GM23248 (cell line): ENCODE data around the gene IPO8. TPM values are rescaled to one million over a fixed set of nuclear protein-coding genes. Genes with fewer than 3 reads are reported as not detected.
"Not testable (repeated sequence)": the region's sequence is repeated elsewhere in the genome, so short reads cannot be mapped to it uniquely, and the experiment has no call there.

Experiments
- DNase-seq: peaks from one replicate; pipeline ENCODE4 v3.0.0-alpha.2; 2015
- H2AFZ ChIP-seq: fragments of 200-600 bp; sonication (generic); 2 replicates; pipeline ENCODE4 v1.6.1; 2016; ENCODE audit warnings: antibody characterized with exemption
- H3F3A ChIP-seq: fragments of 200-600 bp; sonication (generic); 2 replicates; pipeline ENCODE4 v1.6.1; 2016; ENCODE audit warnings: mild to moderate bottlenecking, antibody characterized with exemption, mixed run types; ENCODE audit not compliant: insufficient read depth
- H3K27ac ChIP-seq: fragments of 200-600 bp; sonication (generic); 2 replicates; pipeline ENCODE4 v1.5.1; 2016; ENCODE audit warnings: mild to moderate bottlenecking
- H3K27me3 ChIP-seq: fragments of 200-600 bp; sonication (generic); replicated peaks from 2 replicates; pipeline ENCODE4 v1.6.1; 2016; ENCODE audit warnings: mild to moderate bottlenecking; ENCODE audit not compliant: insufficient read depth
- H3K36me3 ChIP-seq: fragments of 200-600 bp; sonication (generic); 2 replicates; pipeline ENCODE4 v1.6.1; 2016; ENCODE audit warnings: low read depth, mild to moderate bottlenecking
- H3K4me1 ChIP-seq: fragments of 200-600 bp; sonication (generic); 2 replicates; pipeline ENCODE4 v1.6.1; 2016; ENCODE audit warnings: mild to moderate bottlenecking; ENCODE audit not compliant: insufficient read depth
- H3K4me2 ChIP-seq: fragments of 200-600 bp; sonication (generic); one replicate; pipeline ENCODE4 v1.6.1; 2016; ENCODE audit warnings: mild to moderate bottlenecking; ENCODE audit not compliant: unreplicated experiment
- H3K4me3 ChIP-seq: fragments of 200-600 bp; sonication (generic); 2 replicates; pipeline ENCODE4 v1.5.1; 2016; ENCODE audit warnings: mild to moderate bottlenecking
- H3K79me2 ChIP-seq: fragments of 200-600 bp; sonication (generic); 2 replicates; pipeline ENCODE4 v1.6.1; 2016; ENCODE audit warnings: mild to moderate bottlenecking; ENCODE audit not compliant: insufficient read depth
- H3K9ac ChIP-seq: fragments of 200-600 bp; sonication (generic); 2 replicates; pipeline ENCODE4 v1.6.1; 2016; ENCODE audit warnings: mild to moderate bottlenecking
- H3K9me2 ChIP-seq: fragments of 200-600 bp; sonication (generic); 2 replicates; pipeline ENCODE4 v1.6.1; 2016; ENCODE audit warnings: mixed run types, mild to moderate bottlenecking, moderate library complexity; ENCODE audit not compliant: insufficient read depth
- H3K9me3 ChIP-seq: fragments of 200-600 bp; sonication (generic); one replicate; pipeline ENCODE4 v1.6.1; 2017; ENCODE audit warnings: low read depth
- H4K20me1 ChIP-seq: fragments of 200-600 bp; sonication (generic); 2 replicates; pipeline ENCODE4 v1.6.0; 2016; ENCODE audit not compliant: insufficient read depth
- EZH2 ChIP-seq: fragments of 200-600 bp; sonication (generic); IDR thresholded peaks from 2 replicates; pipeline ENCODE4 v1.6.1; 2018; ENCODE audit warnings: antibody characterized with exemption, mild to moderate bottlenecking; ENCODE audit not compliant: insufficient read depth, poor library complexity, severe bottlenecking
- EZH2phosphoT487 ChIP-seq: fragments of 200-600 bp; sonication (generic); IDR thresholded peaks from 2 replicates; pipeline ENCODE4 v1.6.1; 2018; ENCODE audit warnings: antibody characterized with exemption, moderate library complexity, mild to moderate bottlenecking, low read depth; ENCODE audit not compliant: insufficient read depth
- WGBS, 2 experiments: methylation state at CpG; one replicate each; pipeline ENCODE4 v1.1.6; 2015 to 2017; ENCODE audit warnings: low lambda C conversion rate in 2 of 2, low coverage in 1 of 2; ENCODE audit errors: missing lambda C conversion rate in 2 of 2; 5-methylcytosine and 5-hydroxymethylcytosine counted together
- in situ Hi-C: fragments of 300-500 bp; cut with MboI; formaldehyde crosslinking; loops from 2 replicates; pipeline ENCODE4 v1.15.0; 2020
- polyA plus RNA-seq: library from polyadenylated mRNA; unstranded; fragments of >200 nt; fragmentation: Nextera tagmentation; extraction: Ambion mirVana; gene quantifications from 2 replicates; pipeline ENCODE4 v1.2.1, GENCODE V29; 2016
- total RNA-seq: library from RNA; depleted of rRNA; stranded (reverse); fragments of >200 nt; shearing (Covaris generic); gene quantifications from 2 replicates; pipeline ENCODE4 v1.2.3, GENCODE V29; 2014

The IPO8 gene
- total and polyA plus RNA-seq, 2 experiments from 2014 or later = 10.9 to 21.4 TPM

DNA sequence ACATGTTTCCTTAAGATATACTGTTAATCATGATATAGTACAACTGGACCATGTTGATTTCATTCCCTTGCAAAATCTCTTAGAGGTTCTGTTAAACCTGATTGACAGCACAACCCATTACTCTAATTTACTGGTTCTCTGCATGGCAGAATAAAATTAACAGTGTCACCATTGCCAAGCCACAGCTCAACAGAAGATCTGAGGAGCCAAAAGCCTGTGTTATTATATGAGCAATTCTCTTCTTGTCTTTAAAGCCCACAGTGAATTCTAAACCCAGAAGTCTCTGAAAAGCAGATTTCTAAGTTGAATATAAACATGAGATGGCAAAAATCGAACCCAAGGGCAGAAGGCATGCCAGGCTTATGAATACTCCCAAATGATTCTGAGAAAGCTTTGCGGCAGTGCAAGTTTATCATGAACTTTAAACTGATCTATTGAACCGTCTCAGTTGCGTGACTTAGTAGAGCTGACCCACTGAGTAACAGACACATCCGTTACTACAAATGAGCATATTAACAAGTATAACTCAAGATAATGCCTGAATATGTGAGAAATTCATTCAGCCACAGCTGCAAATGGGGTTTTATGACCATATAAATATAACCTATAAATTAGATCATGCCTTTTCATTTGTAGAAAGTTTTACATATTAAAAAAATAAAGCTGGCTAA is 78.2 kb downstream of the IPO8 start:
- no peak overlapping the region for H3K4me2 ChIP-seq
- no peaks in the 10 kb centered on the region for H3K9me2 ChIP-seq
- H4K20me1 ChIP-seq = no peaks in the 10 kb centered on the region
- H3K4me1 ChIP-seq = peaks cover 4% of the 10 kb centered on the region; the same call in 1 of the 2 replicates
- no peak overlapping the region for H3K9ac ChIP-seq
- in situ Hi-C loops = no loop called here
- TF ChIP-seq EZH2phosphoT487 (no peak), EZH2 (no peak)
- H3K4me3 ChIP-seq = no peak overlapping the region
- no peaks in the 10 kb centered on the region for H3K79me2 ChIP-seq
- 66 to 70% methylated on average over 5 of the region's 5 CpGs for WGBS, 2 experiments
- no peak for DNase-seq
- H2AFZ ChIP-seq = no peak overlapping the region
- H3K27ac ChIP-seq = no peak overlapping the region
- H3K27me3 ChIP-seq = no peaks in the 10 kb centered on the region
- peaks cover 3% of the 10 kb centered on the region; the same call in 1 of the 2 replicates for H3F3A ChIP-seq
- H3K9me3 ChIP-seq = no peaks in the 10 kb centered on the region
- H3K36me3 ChIP-seq = no peaks in the 10 kb centered on the region

DNA sequence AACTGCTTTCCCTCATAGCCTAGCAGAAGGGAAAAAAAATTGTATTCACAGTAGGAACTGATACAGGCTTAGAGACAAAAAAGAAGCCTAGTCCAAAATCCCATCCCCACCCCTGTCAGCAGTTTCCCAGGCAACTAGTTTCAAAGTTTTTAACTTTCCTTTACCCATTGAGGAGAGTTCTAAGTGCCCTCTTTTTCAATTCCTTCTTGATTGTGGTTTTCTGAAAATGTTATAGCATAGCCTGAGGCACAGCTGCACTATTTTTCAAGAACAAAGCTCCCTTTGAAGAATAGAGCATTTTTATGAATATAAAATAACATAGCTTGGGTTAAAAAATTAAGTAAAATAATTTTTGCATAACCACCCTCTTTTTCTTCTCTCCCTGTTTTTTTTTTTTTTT is 81.6 kb downstream of the IPO8 start:
- Histone ChIP-seq H3K36me3 (no peaks in the 10 kb centered on the region), H3K9me3 (no peaks in the 10 kb centered on the region), H3K9me2 (no peaks in the 10 kb centered on the region), H3K27ac (no peak overlapping the region), H3K4me2 (no peak overlapping the region), H2AFZ (no peak overlapping the region), H3K79me2 (no peaks in the 10 kb centered on the region), H3K9ac (no peak overlapping the region), H3K4me1 (no peaks in the 10 kb centered on the region), H3K27me3 (no peaks in the 10 kb centered on the region), H3K4me3 (no peak overlapping the region), H4K20me1 (no peaks in the 10 kb centered on the region), H3F3A (no peaks in the 10 kb centered on the region)
- in situ Hi-C loops = no loop called here
- no peak for TF ChIP-seq EZH2
- no peak for DNase-seq

DNA sequence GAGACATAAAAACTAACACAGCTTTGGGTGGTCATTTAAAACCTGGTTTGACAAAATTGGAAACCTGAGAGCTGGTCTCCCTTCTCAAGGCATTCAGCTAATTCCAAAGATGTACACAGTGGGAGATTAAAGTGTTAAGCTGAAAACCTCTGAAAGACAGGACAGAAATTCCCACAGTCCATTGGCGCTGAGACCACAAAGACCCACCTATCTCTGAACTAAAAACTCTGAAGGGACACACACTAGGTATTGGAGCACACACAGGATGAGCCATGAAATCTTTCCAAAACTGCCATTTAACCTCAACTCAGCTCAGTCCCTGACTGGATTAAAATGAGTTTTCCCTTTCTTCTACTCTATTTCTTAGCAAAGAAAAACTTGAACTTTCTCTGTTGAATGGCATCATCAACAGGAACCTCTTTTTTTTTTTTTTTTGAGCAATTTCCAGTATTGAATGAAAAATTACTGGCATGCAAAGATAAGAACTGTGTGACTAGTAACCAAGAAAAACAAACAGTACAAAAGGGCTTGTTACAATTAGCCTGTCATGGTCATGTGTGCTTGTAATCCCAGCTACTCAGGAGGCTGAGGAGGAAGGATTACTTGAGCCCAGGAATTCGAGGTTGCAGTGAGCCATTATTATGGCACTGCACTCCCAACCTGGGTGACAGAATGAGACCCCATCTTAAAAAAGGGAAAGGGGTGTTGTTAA is 82.4 kb downstream of the IPO8 start:
- peak; percentile 14 for DNase-seq
- Histone ChIP-seq H3K9me2 (no peaks in the 10 kb centered on the region), H2AFZ (no peak overlapping the region), H3F3A (no peaks in the 10 kb centered on the region), H4K20me1 (no peaks in the 10 kb centered on the region), H3K79me2 (no peaks in the 10 kb centered on the region), H3K4me2 (no peak overlapping the region), H3K9ac (no peak overlapping the region), H3K27ac (no peak overlapping the region), H3K27me3 (no peaks in the 10 kb centered on the region), H3K36me3 (no peaks in the 10 kb centered on the region), H3K4me3 (no peak overlapping the region), H3K4me1 (no peaks in the 10 kb centered on the region), H3K9me3 (no peaks in the 10 kb centered on the region)
- in situ Hi-C loops = no loop called here
- 50% methylated on average over 2 of the region's 2 CpGs for WGBS, 2 experiments
- TF ChIP-seq EZH2phosphoT487 = no peak
- no peak for TF ChIP-seq EZH2

DNA sequence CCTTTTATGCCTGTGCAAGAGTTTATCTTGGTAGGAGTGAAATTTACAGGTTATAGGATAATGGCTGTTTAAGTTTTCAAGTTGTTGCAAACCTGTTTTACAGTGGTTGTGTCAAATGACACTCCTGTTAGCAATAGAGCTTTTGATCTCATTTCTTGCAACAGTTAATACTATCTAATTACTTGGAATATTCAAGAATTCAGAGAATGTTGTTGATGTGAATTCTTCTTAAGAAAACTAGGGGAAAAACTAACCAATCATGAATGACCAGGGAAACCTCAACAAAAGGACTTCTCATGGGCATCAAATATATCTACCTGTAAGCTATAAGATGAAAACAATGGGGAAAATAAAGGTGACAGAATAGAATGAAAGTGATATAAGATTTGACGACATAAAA is 85.0 kb downstream of the IPO8 start:
- H3K27me3 ChIP-seq = no peaks in the 10 kb centered on the region
- no peak overlapping the region for H3K4me3 ChIP-seq
- TF ChIP-seq EZH2 (no peak), EZH2phosphoT487 (no peak)
- 86 to 88% methylated on average over 1 of the region's 1 CpG for WGBS, 2 experiments
- no peak overlapping the region for H3K4me2 ChIP-seq
- no peak overlapping the region for H2AFZ ChIP-seq
- H3F3A ChIP-seq = no peaks in the 10 kb centered on the region
- H3K27ac ChIP-seq = no peak overlapping the region
- H3K79me2 ChIP-seq = no peaks in the 10 kb centered on the region
- H3K9ac ChIP-seq = no peak overlapping the region
- no peaks in the 10 kb centered on the region for H4K20me1 ChIP-seq
- no peaks in the 10 kb centered on the region for H3K9me2 ChIP-seq
- H3K4me1 ChIP-seq = no peaks in the 10 kb centered on the region
- no peaks in the 10 kb centered on the region for H3K36me3 ChIP-seq
- in situ Hi-C loops = no loop called here
- no peak for DNase-seq
- no peaks in the 10 kb centered on the region for H3K9me3 ChIP-seq

DNA sequence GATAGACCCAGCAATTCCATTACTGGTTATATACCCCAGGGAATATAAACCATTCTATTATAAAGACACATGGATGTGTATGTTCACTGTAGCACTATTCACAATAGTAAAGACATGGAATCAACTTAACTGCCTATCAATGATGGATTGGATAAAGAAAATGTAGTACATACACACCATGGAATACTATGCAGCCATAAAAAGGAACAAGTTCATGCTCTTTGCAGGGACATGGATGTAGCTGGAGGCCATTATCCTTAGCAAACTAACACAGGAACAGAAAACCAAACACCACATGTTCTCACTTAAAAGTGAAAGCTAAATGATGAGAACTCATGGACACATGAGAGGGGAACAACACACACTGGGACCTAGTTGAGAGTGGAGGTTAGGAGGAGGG is 85.8 kb downstream of the IPO8 start:
- H2AFZ ChIP-seq, H3K9me3 ChIP-seq, H3F3A ChIP-seq, H3K27ac ChIP-seq, H3K4me3 ChIP-seq, H4K20me1 ChIP-seq, H3K4me1 ChIP-seq, in situ Hi-C loops, H3K79me2 ChIP-seq, H3K9me2 ChIP-seq, H3K27me3 ChIP-seq, DNase-seq, H3K9ac ChIP-seq, H3K36me3 ChIP-seq, H3K4me2 ChIP-seq: not testable (repeated sequence)

DNA sequence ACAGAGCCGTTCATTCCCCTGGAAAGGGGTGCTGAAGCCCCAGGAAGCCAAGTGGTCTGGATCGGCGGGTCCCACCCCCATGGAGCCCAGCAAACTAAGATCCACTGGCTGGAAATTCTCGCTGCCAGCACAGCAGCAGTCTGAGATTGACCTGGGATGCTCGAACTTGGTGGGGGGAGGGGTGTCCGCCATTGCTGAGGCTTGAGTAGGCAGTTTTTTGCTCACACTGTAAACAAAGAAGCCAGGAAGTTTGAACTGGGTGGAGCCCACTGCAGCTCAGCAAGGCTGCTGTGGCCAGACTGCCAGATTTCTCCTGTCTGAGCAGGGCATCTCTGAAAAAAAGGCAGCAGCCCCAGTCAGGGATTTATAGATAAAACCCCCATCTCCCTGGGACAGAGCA is 91.4 kb downstream of the IPO8 start:
- H3K9me3 ChIP-seq, H3F3A ChIP-seq, in situ Hi-C loops, H3K4me2 ChIP-seq, H3K36me3 ChIP-seq, H3K27me3 ChIP-seq, H3K4me1 ChIP-seq, H3K9me2 ChIP-seq, H3K79me2 ChIP-seq, H4K20me1 ChIP-seq, H3K27ac ChIP-seq, H3K4me3 ChIP-seq, H3K9ac ChIP-seq: not testable (repeated sequence)
- peak; percentile 9 for DNase-seq
- 57% methylated on average over 6 of the region's 6 CpGs for WGBS, 2 experiments
- H2AFZ ChIP-seq = peak overlapping the region; percentile 38; the same call in 1 of the 2 replicates
